HFFc6 (cell line): ENCODE data around the gene PTRH1. TPM values are rescaled to one million over a fixed set of nuclear protein-coding genes. Genes with fewer than 3 reads are reported as not detected.
A peak's percentile ranks its signal among the peaks of the same experiment; 100 is the strongest.

Experiments used
- DNase-seq: peaks from one replicate; pipeline ENCODE4 v3.0.0-alpha.2; 2018
- H3K27ac Mint-ChIP-seq: 2 replicates; pipeline ENCODE4 v1.8.0; 2020; ENCODE audit warnings: mild to moderate bottlenecking, mixed read lengths
- H3K27me3 Mint-ChIP-seq: 2 replicates; pipeline ENCODE4 v1.8.0; 2021; ENCODE audit warnings: mild to moderate bottlenecking, moderate library complexity, mixed read lengths; ENCODE audit not compliant: insufficient read depth
- H3K36me3 Mint-ChIP-seq: 2 replicates; pipeline ENCODE4 v1.8.0; 2021; ENCODE audit warnings: low read depth, mixed read lengths
- H3K4me1 Mint-ChIP-seq: 2 replicates; pipeline ENCODE4 v1.8.0; 2020; ENCODE audit warnings: low read depth, mixed read lengths
- H3K4me3 Mint-ChIP-seq: 2 replicates; pipeline ENCODE4 v1.8.0; 2020; ENCODE audit warnings: mild to moderate bottlenecking, moderate library complexity, mixed read lengths
- H3K9me3 Mint-ChIP-seq: 2 replicates; pipeline ENCODE4 v1.8.0; 2020; ENCODE audit warnings: mild to moderate bottlenecking, mixed read lengths
- CTCF ChIP-seq: fragments of 200-600 bp; sonication (generic); IDR thresholded peaks from 2 replicates; pipeline ENCODE4 v1.5.0; 2021; ENCODE audit warnings: antibody characterized with exemption, mild to moderate bottlenecking
- total RNA-seq, 6 experiments: library from RNA; stranded (reverse); fragmentation: NEBNext Ultra II Directional; extraction: Animal tissue kit (Norgen Biotek cat#: 25700); gene quantifications; 2 replicates in 1 of 6; 3 replicates in 5 of 6; pipeline ENCODE4 v1.2.3, GENCODE V29; 2021

Gene PTRH1
- total RNA-seq, 6 experiments from 2014 or later = 21.0 to 22.1 (median 21.5) TPM

- H3K4me1 Mint-ChIP-seq = peaks cover 9% of the 10 kb centered on the region
- DNase-seq = no peak
- H3K36me3 Mint-ChIP-seq = no peaks in the 10 kb centered on the region
- H3K4me3 Mint-ChIP-seq = no peak overlapping the region
- peak; percentile 22; the same call in 1 of the 2 replicates for TF ChIP-seq CTCF
- H3K27me3 Mint-ChIP-seq = no peaks in the 10 kb centered on the region; the same call in 1 of the 2 replicates
- H3K27ac Mint-ChIP-seq = no peak overlapping the region
- H3K9me3 Mint-ChIP-seq = no peaks in the 10 kb centered on the region
Measured at GRCh38 chr9:127731938-127732337, 16.5 kb upstream of the PTRH1 start.

GRCh38 chr9:127730799-127731410 is 15.4 kb upstream of the PTRH1 start:
- no peaks in the 10 kb centered on the region for H3K36me3 Mint-ChIP-seq
- no peak for DNase-seq
- H3K9me3 Mint-ChIP-seq = no peaks in the 10 kb centered on the region
- no peaks in the 10 kb centered on the region for H3K27me3 Mint-ChIP-seq
- TF ChIP-seq CTCF = no peak
- no peak overlapping the region for H3K4me3 Mint-ChIP-seq
- peaks cover 9% of the 10 kb centered on the region for H3K4me1 Mint-ChIP-seq
- no peak overlapping the region for H3K27ac Mint-ChIP-seq

GRCh38 chr9:127730262-127730661 is 14.8 kb upstream of the PTRH1 start:
- DNase-seq = no peak
- Mint-ChIP-seq H3K4me3 (no peak overlapping the region), H3K4me1 (peaks cover 9% of the 10 kb centered on the region), H3K27ac (no peak overlapping the region), H3K36me3 (no peaks in the 10 kb centered on the region), H3K9me3 (no peaks in the 10 kb centered on the region), H3K27me3 (no peaks in the 10 kb centered on the region)
- no peak for TF ChIP-seq CTCF

GRCh38 chr9:127729522-127730256 is 14.2 kb upstream of the PTRH1 start:
- no peak overlapping the region for H3K4me3 Mint-ChIP-seq
- no peak for TF ChIP-seq CTCF
- no peak for DNase-seq
- H3K36me3 Mint-ChIP-seq = no peaks in the 10 kb centered on the region
- no peaks in the 10 kb centered on the region for H3K9me3 Mint-ChIP-seq
- no peak overlapping the region for H3K27ac Mint-ChIP-seq
- H3K4me1 Mint-ChIP-seq = peaks cover 9% of the 10 kb centered on the region
- no peaks in the 10 kb centered on the region for H3K27me3 Mint-ChIP-seq

GRCh38 chr9:127728808-127729207 is 13.3 kb upstream of the PTRH1 start:
- TF ChIP-seq CTCF = no peak
- Mint-ChIP-seq H3K36me3 (no peaks in the 10 kb centered on the region), H3K27me3 (no peaks in the 10 kb centered on the region; the same call in 1 of the 2 replicates), H3K4me1 (peaks cover 5% of the 10 kb centered on the region), H3K4me3 (no peak overlapping the region), H3K27ac (no peak overlapping the region), H3K9me3 (no peaks in the 10 kb centered on the region)
- no peak for DNase-seq
